Measurements from ENCODE around the gene MIF. TPM values are rescaled to one million over a fixed set of nuclear protein-coding genes. Genes with fewer than 3 reads are reported as not detected.
"Not testable (repeated sequence)": the region's sequence is repeated elsewhere in the genome, so short reads cannot be mapped to it uniquely, and the experiment has no call there.

Gene MIF
- total and polyA plus RNA-seq, 7 experiments from 2014 or later = 179 to 1,099 (median 211) TPM

GRCh38 chr22:23900227-23900626 is 6.0 kb downstream of the MIF start:
- DNase-seq; H3K27ac ChIP-seq (ENCODE audit: low read depth, low read length); H3K4me3 Mint-ChIP-seq; H3K27me3 ChIP-seq (ENCODE audit: control insufficient read depth in 2 of 2, insufficient read depth in 2 of 2, low read length in 2 of 2); H3K9me3 ChIP-seq (ENCODE audit: control insufficient read depth in 2 of 3, low read length in 3 of 3); H3K9me3 Mint-ChIP-seq; H3K4me1 ChIP-seq (ENCODE audit: control insufficient read depth in 2 of 2, insufficient read depth in 2 of 2, low read length in 2 of 2); intact Hi-C loops (cut with micrococcal nuclease); H3K4me3 ChIP-seq (ENCODE audit: low read length); ATAC-seq; H3K27ac Mint-ChIP-seq: not testable (repeated sequence)
- ChIA-PET CTCF (interaction anchor here (1.5 kb wide), 1 partner anchor 56 kb away, joined by 3 read pairs; no protein-coding TSS in a partner anchor), POLR2A (interaction anchor here (1.9 kb wide), 1 partner anchor 13 kb away, joined by 8 read pairs; no protein-coding TSS in a partner anchor)
- H3K36me3 ChIP-seq (ENCODE audit: control insufficient read depth in 2 of 3, insufficient read depth in 3 of 3, low read length in 3 of 3) = peaks cover 0 to 27% (median 0%) of the 10 kb centered on the region in 3 experiments
- peaks cover 0 to 13% (median 5%) of the 10 kb centered on the region in 5 donors for H3K27me3 Mint-ChIP-seq
- H3K36me3 Mint-ChIP-seq = peaks cover 0 to 33% (median 17%) of the 10 kb centered on the region in 5 donors
- H3K4me1 Mint-ChIP-seq = peaks cover 8 to 24% (median 12%) of the 10 kb centered on the region in 7 donors

GRCh38 chr22:23901600-23901999 is 7.4 kb downstream of the MIF start:
- ATAC-seq (no peak), DNase-seq (no peak)
- H3K4me3 ChIP-seq (ENCODE audit: low read length) = no peak overlapping the region
- no peaks in the 10 kb centered on the region for H3K4me1 ChIP-seq (ENCODE audit: control insufficient read depth in 2 of 2, insufficient read depth in 2 of 2, low read length in 2 of 2)
- CTCF ChIA-PET = interaction anchor here (0.9 kb wide), 1 partner anchor 13 kb away, joined by 3 read pairs; no protein-coding TSS in a partner anchor
- Mint-ChIP-seq H3K4me1 (peaks cover 0 to 16% (median 6%) of the 10 kb centered on the region in 7 donors), H3K9me3 (peaks cover 0 to 9% (median 0%) of the 10 kb centered on the region in 11 donors), H3K36me3 (peaks cover 0 to 25% (median 17%) of the 10 kb centered on the region in 5 donors), H3K27me3 (peaks cover 0 to 19% (median 5%) of the 10 kb centered on the region in 5 donors), H3K4me3 (no peak overlapping the region), H3K27ac (no peak overlapping the region)
- intact Hi-C loops (cut with micrococcal nuclease) = no loop called here
- H3K27ac ChIP-seq (ENCODE audit: low read depth, low read length) = no peak overlapping the region
- POLR2A ChIA-PET = interaction anchor here (1.3 to 1.9 kb wide), 2 partner anchors 10 to 12 kb away, joined by 5 to 8 read pairs; no protein-coding TSS in a partner anchor
- no peaks in the 10 kb centered on the region for H3K9me3 ChIP-seq (ENCODE audit: control insufficient read depth in 2 of 3, low read length in 3 of 3)
- H3K36me3 ChIP-seq (ENCODE audit: control insufficient read depth in 2 of 3, insufficient read depth in 3 of 3, low read length in 3 of 3) = peaks cover 0 to 13% (median 0%) of the 10 kb centered on the region in 3 experiments
- no peaks in the 10 kb centered on the region for H3K27me3 ChIP-seq (ENCODE audit: control insufficient read depth in 2 of 2, insufficient read depth in 2 of 2, low read length in 2 of 2)

GRCh38 chr22:23903328-23903971 is 9.3 kb downstream of the MIF start:
- CTCF ChIA-PET = no interaction called here
- H3K4me3 ChIP-seq (ENCODE audit: low read length) = no peak overlapping the region
- H3K27ac ChIP-seq (ENCODE audit: low read depth, low read length) = no peak overlapping the region
- POLR2A ChIA-PET = interaction anchor here (1.0 kb wide), 1 partner anchor 10 kb away, joined by 3 read pairs; no protein-coding TSS in a partner anchor
- DNase-seq (no peak), ATAC-seq (no peak)
- H3K27me3 Mint-ChIP-seq = peaks cover 0 to 20% (median 5%) of the 10 kb centered on the region in 5 donors
- H3K36me3 ChIP-seq (ENCODE audit: control insufficient read depth in 2 of 3, insufficient read depth in 3 of 3, low read length in 3 of 3) = no peaks in the 10 kb centered on the region
- no peak overlapping the region for H3K4me3 Mint-ChIP-seq
- intact Hi-C loops (cut with micrococcal nuclease) = no loop called here
- H3K27me3 ChIP-seq (ENCODE audit: control insufficient read depth in 2 of 2, insufficient read depth in 2 of 2, low read length in 2 of 2) = no peaks in the 10 kb centered on the region
- H3K9me3 ChIP-seq (ENCODE audit: control insufficient read depth in 2 of 3, low read length in 3 of 3) = no peaks in the 10 kb centered on the region
- no peaks in the 10 kb centered on the region for H3K4me1 ChIP-seq (ENCODE audit: control insufficient read depth in 2 of 2, insufficient read depth in 2 of 2, low read length in 2 of 2)
- H3K4me1 Mint-ChIP-seq = peaks cover 0 to 12% (median 0%) of the 10 kb centered on the region in 7 donors
- peaks cover 0 to 16% (median 8%) of the 10 kb centered on the region in 5 donors for H3K36me3 Mint-ChIP-seq
- peak overlapping the region in 2 of 9 donors; percentile 26 to 58 for H3K27ac Mint-ChIP-seq
- peaks cover 0 to 9% (median 0%) of the 10 kb centered on the region in 11 donors for H3K9me3 Mint-ChIP-seq

- Histone ChIP-seq H3K27ac (ENCODE audit: low read depth, low read length) (no peak overlapping the region), H3K4me3 (ENCODE audit: low read length) (no peak overlapping the region), H3K9me3 (ENCODE audit: control insufficient read depth in 2 of 3, low read length in 3 of 3) (no peaks in the 10 kb centered on the region), H3K36me3 (ENCODE audit: control insufficient read depth in 2 of 3, insufficient read depth in 3 of 3, low read length in 3 of 3) (no peaks in the 10 kb centered on the region), H3K27me3 (ENCODE audit: control insufficient read depth in 2 of 2, insufficient read depth in 2 of 2, low read length in 2 of 2) (no peaks in the 10 kb centered on the region), H3K4me1 (ENCODE audit: control insufficient read depth in 2 of 2, insufficient read depth in 2 of 2, low read length in 2 of 2) (no peaks in the 10 kb centered on the region)
- H3K27ac Mint-ChIP-seq = peak overlapping the region in 1 of 9 donors; percentile 67
- H3K27me3 Mint-ChIP-seq = peaks cover 0 to 24% (median 5%) of the 10 kb centered on the region in 5 donors
- no peak overlapping the region for H3K4me3 Mint-ChIP-seq
- peaks cover 0 to 12% (median 0%) of the 10 kb centered on the region in 7 donors for H3K4me1 Mint-ChIP-seq
- POLR2A ChIA-PET = interaction anchor here (0.6 kb wide), 1 partner anchor 31 kb away, joined by 3 read pairs; no protein-coding TSS in a partner anchor
- DNase-seq (no peak), ATAC-seq (no peak)
- peaks cover 0 to 7% (median 0%) of the 10 kb centered on the region in 11 donors for H3K9me3 Mint-ChIP-seq
- intact Hi-C loops (cut with micrococcal nuclease) = no loop called here
- H3K36me3 Mint-ChIP-seq = peaks cover 0 to 11% (median under 1%) of the 10 kb centered on the region in 5 donors
- CTCF ChIA-PET = no interaction called here
Observed at GRCh38 chr22:23904573-23905254, 10.5 kb downstream of the MIF start.

GRCh38 chr22:23906641-23907040 is 12.5 kb downstream of the MIF start:
- intact Hi-C loops (cut with micrococcal nuclease) = no loop called here
- ChIA-PET POLR2A (no interaction called here), CTCF (no interaction called here)
- H3K9me3 Mint-ChIP-seq = no peaks in the 10 kb centered on the region
- H3K4me3 Mint-ChIP-seq = no peak overlapping the region
- no peaks in the 10 kb centered on the region for H3K27me3 ChIP-seq (ENCODE audit: control insufficient read depth in 2 of 2, insufficient read depth in 2 of 2, low read length in 2 of 2)
- H3K9me3 ChIP-seq (ENCODE audit: control insufficient read depth in 2 of 3, low read length in 3 of 3) = no peaks in the 10 kb centered on the region
- no peaks in the 10 kb centered on the region for H3K4me1 ChIP-seq (ENCODE audit: control insufficient read depth in 2 of 2, insufficient read depth in 2 of 2, low read length in 2 of 2)
- no peak overlapping the region for H3K27ac Mint-ChIP-seq
- no peaks in the 10 kb centered on the region for H3K36me3 ChIP-seq (ENCODE audit: control insufficient read depth in 2 of 3, insufficient read depth in 3 of 3, low read length in 3 of 3)
- DNase-seq = no peak
- H3K4me3 ChIP-seq (ENCODE audit: low read length) = no peak overlapping the region
- H3K27ac ChIP-seq (ENCODE audit: low read depth, low read length) = no peak overlapping the region
- H3K4me1 Mint-ChIP-seq = peaks cover 0 to 12% (median 0%) of the 10 kb centered on the region in 7 donors
- no peaks in the 10 kb centered on the region for H3K36me3 Mint-ChIP-seq
- no peak for ATAC-seq
- peaks cover 0 to 20% (median 5%) of the 10 kb centered on the region in 5 donors for H3K27me3 Mint-ChIP-seq

- ATAC-seq; H3K27me3 ChIP-seq (ENCODE audit: control insufficient read depth in 2 of 2, insufficient read depth in 2 of 2, low read length in 2 of 2); H3K9me3 Mint-ChIP-seq; H3K9me3 ChIP-seq (ENCODE audit: control insufficient read depth in 2 of 3, low read length in 3 of 3); CTCF ChIA-PET; H3K36me3 Mint-ChIP-seq; H3K27ac ChIP-seq (ENCODE audit: low read depth, low read length); H3K4me3 Mint-ChIP-seq; H3K4me1 ChIP-seq (ENCODE audit: control insufficient read depth in 2 of 2, insufficient read depth in 2 of 2, low read length in 2 of 2); POLR2A ChIA-PET; DNase-seq; H3K4me3 ChIP-seq (ENCODE audit: low read length); H3K36me3 ChIP-seq (ENCODE audit: control insufficient read depth in 2 of 3, insufficient read depth in 3 of 3, low read length in 3 of 3); intact Hi-C loops (cut with micrococcal nuclease); H3K27ac Mint-ChIP-seq: not testable (repeated sequence)
- Mint-ChIP-seq H3K4me1 (peaks cover 0 to 12% (median 6%) of the 10 kb centered on the region in 7 donors), H3K27me3 (peaks cover 0 to 20% (median 5%) of the 10 kb centered on the region in 5 donors)
Observed at GRCh38 chr22:23907423-23907822, 13.2 kb downstream of the MIF start.

Data from naive thymus-derived CD4-positive, alpha-beta T cell (primary cell).